SKM-1 treated with dmso at 0.1 percent for 144 hours (cell line): ENCODE measurements around the gene EVI5L.

ENCODE experiments used
- DNase-seq: peaks from one replicate; lab custom pipeline; 2025; ENCODE audit not compliant: unreplicated experiment; lab: John Stamatoyannopoulos, UW

EVI5L gene

GRCh38 chr19:7859831-7860713 lies 30.1 kb downstream of the EVI5L start:
- DNase-seq = no peak

GRCh38 chr19:7860714-7861618 lies 30.9 kb downstream of the EVI5L start:
- no peak for DNase-seq

GRCh38 chr19:7861619-7862412 lies 31.8 kb downstream of the EVI5L start:
- DNase-seq = no peak

- no peak for DNase-seq
Observed at GRCh38 chr19:7862413-7862951, 32.5 kb downstream of the EVI5L start.

- no peak for DNase-seq
Observed at GRCh38 chr19:7863157-7863970, 33.3 kb downstream of the EVI5L start.

GRCh38 chr19:7863971-7864689 lies 34.1 kb downstream of the EVI5L start:
- DNase-seq = no peak

- DNase-seq = no peak
Observed at GRCh38 chr19:7864690-7865074, 34.7 kb downstream of the EVI5L start.

GRCh38 chr19:7865262-7865911 lies 35.4 kb downstream of the EVI5L start:
- no peak for DNase-seq

- no peak for DNase-seq
Observed at GRCh38 chr19:7866399-7867091, 36.5 kb downstream of the EVI5L start.

- DNase-seq = no peak
Observed at GRCh38 chr19:7867092-7867844, 37.2 kb downstream of the EVI5L start.

GRCh38 chr19:7868326-7868670 lies 38.3 kb downstream of the EVI5L start:
- DNase-seq = no peak

GRCh38 chr19:7868671-7869452 lies 38.8 kb downstream of the EVI5L start:
- DNase-seq = peak; percentile 71

GRCh38 chr19:7869453-7869909 lies 39.5 kb downstream of the EVI5L start:
- peak; percentile 32 for DNase-seq

- DNase-seq = peak; percentile 82
Observed at GRCh38 chr19:7869910-7870511, 40.0 kb downstream of the EVI5L start.

- DNase-seq = peak; percentile 90
Observed at GRCh38 chr19:7870571-7871436, 40.8 kb downstream of the EVI5L start.
